DND-41 (cell line): ENCODE data around the gene URM1.

Experiments used
- ATAC-seq: fragments of 200-7000 bp; cut with Tn5 transposase; 3 replicates; pipeline ENCODE4 v1.9.1; 2021; ENCODE audit warnings: low read depth; ENCODE audit not compliant: insufficient read depth
- DNase-seq: peaks from one replicate; pipeline ENCODE4 v3.0.0-alpha.2; 2020
- H2AFZ ChIP-seq: 2 replicates; pipeline ENCODE4 v1.6.0; 2012; ENCODE audit warnings: low read depth, low read length
- H3K27ac ChIP-seq: 2 replicates; pipeline ENCODE4 v1.5.1; 2012; ENCODE audit warnings: low read length, inconsistent platforms
- H3K27me3 ChIP-seq: fragments of 200-600 bp; sonication (generic); 2 replicates; pipeline ENCODE4 v1.6.0; 2012; ENCODE audit warnings: low read length, mild to moderate bottlenecking, inconsistent platforms; ENCODE audit not compliant: insufficient read depth, poor library complexity
- H3K36me3 ChIP-seq: 2 replicates; pipeline ENCODE4 v1.5.1; 2012; ENCODE audit warnings: low read length, inconsistent platforms; ENCODE audit not compliant: insufficient read depth
- H3K4me1 ChIP-seq: 2 replicates; pipeline ENCODE4 v1.5.1; 2012; ENCODE audit warnings: mild to moderate bottlenecking, low read length; ENCODE audit not compliant: insufficient read depth
- H3K4me2 ChIP-seq: 2 replicates; pipeline ENCODE4 v1.6.0; 2012; ENCODE audit warnings: mild to moderate bottlenecking, moderate library complexity, low read length, inconsistent platforms; ENCODE audit not compliant: insufficient read depth
- H3K4me3 ChIP-seq, 2 experiments: fragments of 200-600 bp in 1 of 2; shearing (Covaris generic) in 1 of 2; 2 replicates each; pipeline ENCODE4 v1.5.1; 2012 to 2016; ENCODE audit warnings: inconsistent platforms in 2 of 2, low read length in 2 of 2, mild to moderate bottlenecking in 2 of 2, low read depth in 1 of 2, moderate library complexity in 1 of 2
- H3K79me2 ChIP-seq: 2 replicates; pipeline ENCODE4 v1.6.0; 2012; ENCODE audit warnings: low read length, inconsistent platforms; ENCODE audit not compliant: insufficient read depth
- H3K9ac ChIP-seq: 2 replicates; pipeline ENCODE4 v1.6.0; 2012; ENCODE audit warnings: low read depth, mild to moderate bottlenecking, inconsistent platforms, low read length, moderate library complexity
- H3K9me3 ChIP-seq: 2 replicates; pipeline ENCODE4 v1.5.1; 2012; ENCODE audit warnings: low read length, moderate library complexity, mild to moderate bottlenecking, inconsistent platforms; ENCODE audit not compliant: insufficient read depth, severe bottlenecking
- H4K20me1 ChIP-seq: 2 replicates; pipeline ENCODE4 v1.6.0; 2012; ENCODE audit warnings: low read length; ENCODE audit not compliant: insufficient read depth
- EZH2 ChIP-seq: IDR thresholded peaks from 3 replicates; pipeline ENCODE4 v1.6.1; 2012; ENCODE audit warnings: borderline replicate concordance, low read depth, mild to moderate bottlenecking, moderate library complexity, low read length, inconsistent platforms; ENCODE audit not compliant: severe bottlenecking
- TF ChIP-seq, protein P1 (sequence below): IDR thresholded peaks from 2 replicates; pipeline ENCODE4 v1.5.1; 2012; ENCODE audit warnings: borderline replicate concordance, low read length, moderate library complexity, mild to moderate bottlenecking; ENCODE audit not compliant: poor library complexity, severe bottlenecking; ENCODE audit errors: extremely low read depth

URM1 gene

DNA sequence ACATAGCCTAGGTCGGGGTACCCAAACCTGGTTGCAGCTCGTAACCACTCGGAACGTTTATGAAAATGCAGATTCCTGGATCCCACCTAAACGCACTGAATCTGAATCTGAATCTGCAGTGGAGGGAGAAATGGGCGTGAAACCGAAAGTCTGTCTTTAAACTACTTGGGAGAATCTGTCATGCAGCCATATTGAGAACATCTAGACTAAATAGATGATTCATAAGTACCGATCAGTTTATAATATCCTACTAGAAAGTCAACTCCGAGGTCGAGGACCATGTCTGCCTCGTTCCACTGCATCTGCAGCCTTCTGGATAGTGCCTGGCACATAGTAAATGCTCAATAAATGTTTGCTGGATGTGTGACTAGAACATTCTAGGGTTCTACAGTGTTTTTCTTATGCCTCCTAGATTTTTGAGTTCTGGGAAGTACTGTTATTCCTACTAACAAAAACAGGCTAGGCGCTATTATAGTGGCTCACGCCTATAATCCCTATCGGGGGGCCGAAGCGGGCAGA is 47.9 kb upstream of the URM1 start:
- H3K27me3 ChIP-seq, result no peaks in the 10 kb centered on the region
- H3K4me2 ChIP-seq, result peak overlapping the region; percentile 68
- ATAC-seq (peak; percentile 1; the same call in 1 of the 3 replicates), DNase-seq (no peak)
- H4K20me1 ChIP-seq, result no peaks in the 10 kb centered on the region; the same call in 1 of the 2 replicates
- H3K27ac ChIP-seq, result peak overlapping the region; percentile 95
- peaks cover 26% of the 10 kb centered on the region for H3K4me1 ChIP-seq
- peaks cover 24% of the 10 kb centered on the region for H3K36me3 ChIP-seq
- H3K9ac ChIP-seq, result peak overlapping the region; percentile 57
- TF ChIP-seq, protein P1, sequence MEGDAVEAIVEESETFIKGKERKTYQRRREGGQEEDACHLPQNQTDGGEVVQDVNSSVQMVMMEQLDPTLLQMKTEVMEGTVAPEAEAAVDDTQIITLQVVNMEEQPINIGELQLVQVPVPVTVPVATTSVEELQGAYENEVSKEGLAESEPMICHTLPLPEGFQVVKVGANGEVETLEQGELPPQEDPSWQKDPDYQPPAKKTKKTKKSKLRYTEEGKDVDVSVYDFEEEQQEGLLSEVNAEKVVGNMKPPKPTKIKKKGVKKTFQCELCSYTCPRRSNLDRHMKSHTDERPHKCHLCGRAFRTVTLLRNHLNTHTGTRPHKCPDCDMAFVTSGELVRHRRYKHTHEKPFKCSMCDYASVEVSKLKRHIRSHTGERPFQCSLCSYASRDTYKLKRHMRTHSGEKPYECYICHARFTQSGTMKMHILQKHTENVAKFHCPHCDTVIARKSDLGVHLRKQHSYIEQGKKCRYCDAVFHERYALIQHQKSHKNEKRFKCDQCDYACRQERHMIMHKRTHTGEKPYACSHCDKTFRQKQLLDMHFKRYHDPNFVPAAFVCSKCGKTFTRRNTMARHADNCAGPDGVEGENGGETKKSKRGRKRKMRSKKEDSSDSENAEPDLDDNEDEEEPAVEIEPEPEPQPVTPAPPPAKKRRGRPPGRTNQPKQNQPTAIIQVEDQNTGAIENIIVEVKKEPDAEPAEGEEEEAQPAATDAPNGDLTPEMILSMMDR, result no peak
- no peak for TF ChIP-seq EZH2
- H2AFZ ChIP-seq, result peak overlapping the region; percentile 94
- peak overlapping the region; percentile 74 to 80 for H3K4me3 ChIP-seq
- no peaks in the 10 kb centered on the region for H3K9me3 ChIP-seq
- peaks cover 43% of the 10 kb centered on the region for H3K79me2 ChIP-seq

DNA sequence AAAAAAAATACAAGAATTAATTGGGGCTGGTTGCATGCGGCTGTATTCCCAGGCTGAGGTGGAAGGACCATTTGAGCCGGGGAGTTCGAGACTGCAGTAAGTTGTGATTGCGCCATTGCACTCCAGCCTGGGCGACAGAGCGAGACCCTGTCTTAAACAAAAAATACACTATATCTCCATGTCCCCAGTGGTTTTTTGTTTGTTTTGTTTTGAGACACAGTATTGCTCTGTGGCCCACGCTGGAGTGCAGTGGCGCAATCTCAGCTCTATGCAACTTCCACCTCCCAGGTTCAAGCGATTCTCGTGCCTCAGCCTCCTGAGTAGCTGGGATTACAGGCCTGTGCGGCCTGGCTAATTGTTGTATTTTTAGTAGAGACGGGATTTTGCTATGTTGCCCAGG is 47.4 kb upstream of the URM1 start:
- H4K20me1 ChIP-seq, result no peaks in the 10 kb centered on the region; the same call in 1 of the 2 replicates
- no peaks in the 10 kb centered on the region for H3K27me3 ChIP-seq
- DNase-seq (no peak), ATAC-seq (no peak)
- no peak overlapping the region for H2AFZ ChIP-seq
- peak overlapping the region; percentile 74 to 80; a peak in 3 of 4 replicates for H3K4me3 ChIP-seq
- peak overlapping the region; percentile 68 for H3K4me2 ChIP-seq
- H3K79me2 ChIP-seq, result peaks cover 43% of the 10 kb centered on the region
- peaks cover 29% of the 10 kb centered on the region for H3K36me3 ChIP-seq
- no peak for TF ChIP-seq EZH2
- TF ChIP-seq, protein P1, result no peak
- peak overlapping the region; percentile 95 for H3K27ac ChIP-seq
- H3K9ac ChIP-seq, result peak overlapping the region; percentile 57
- no peaks in the 10 kb centered on the region for H3K9me3 ChIP-seq
- H3K4me1 ChIP-seq, result peaks cover 26% of the 10 kb centered on the region

DNA sequence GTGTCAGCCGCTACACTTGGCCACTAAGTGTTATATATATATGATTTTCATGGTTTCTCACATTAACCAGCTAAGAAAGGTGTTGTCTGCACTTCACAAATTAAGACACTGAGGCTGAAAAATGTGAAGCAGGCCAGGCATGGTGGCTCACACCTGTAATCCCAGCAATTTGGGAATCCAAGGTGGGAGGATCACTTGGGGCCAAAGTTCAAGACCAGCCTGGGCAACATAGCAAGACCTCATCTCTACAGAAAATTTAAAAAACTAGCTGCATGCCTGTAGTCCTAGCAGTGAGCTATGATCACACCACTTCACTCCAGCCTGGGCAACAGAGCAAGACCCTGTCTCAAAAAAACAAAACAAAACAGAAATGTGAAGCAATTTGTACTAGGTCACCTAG is 46.8 kb upstream of the URM1 start:
- Histone ChIP-seq H3K27me3 (no peaks in the 10 kb centered on the region), H3K79me2 (peaks cover 43% of the 10 kb centered on the region), H2AFZ (no peak overlapping the region), H3K9ac (no peak overlapping the region), H3K27ac (no peak overlapping the region), H3K4me2 (peak overlapping the region; percentile 68), H3K4me1 (peaks cover 26% of the 10 kb centered on the region), H3K4me3 (peak overlapping the region in 1 of 2 experiments; percentile 80; a peak in 1 of 4 replicates), H3K9me3 (no peaks in the 10 kb centered on the region), H4K20me1 (no peaks in the 10 kb centered on the region; the same call in 1 of the 2 replicates), H3K36me3 (peaks cover 31% of the 10 kb centered on the region)
- no peak for DNase-seq
- no peak for ATAC-seq
- TF ChIP-seq, protein P1, result no peak
- no peak for TF ChIP-seq EZH2
